Measurements from ENCODE around the gene RHOD.

GRCh38 chr11:67113231-67113721 is 56.6 kb downstream of the RHOD start:
- TF ChIP-seq CTCF (IDR thresholded peaks at IDR 0.05) (no peak), POLR2A (IDR thresholded peaks at IDR 0.05) (no peak)
